ENCODE data around the gene EML5. TPM values are rescaled to one million over a fixed set of nuclear protein-coding genes. Genes with fewer than 3 reads are reported as not detected.

Gene EML5
- total RNA-seq, 2 donors from 2014 or later: 0.41 to 0.71 TPM

GRCh38 chr14:88746052-88746451 is 46.7 kb downstream of the EML5 start:
- TF ChIP-seq CTCF (IDR thresholded peaks at IDR 0.05): no peak
- Histone ChIP-seq H3K27ac (no peak overlapping the region), H3K27me3 (replicated peaks; ENCODE audit: insufficient read depth) (no peaks in the 10 kb centered on the region), H3K36me3 (no peaks in the 10 kb centered on the region), H3K9me3 (no peaks in the 10 kb centered on the region), H3K4me1 (ENCODE audit: control insufficient read depth in 1 of 2, low read depth in 2 of 2) (no peaks in the 10 kb centered on the region), H3K4me3 (no peak overlapping the region)
- ATAC-seq (ENCODE audit: insufficient number of reproducible peaks, low FRiP score, low read depth) (no peak), DNase-seq (ENCODE audit: low spot score) (no peak)

- TF ChIP-seq CTCF (IDR thresholded peaks at IDR 0.05): no peak
- no peak for ATAC-seq (ENCODE audit: insufficient number of reproducible peaks, low FRiP score, low read depth)
- DNase-seq (ENCODE audit: low spot score): no peak
- H3K4me1 ChIP-seq (ENCODE audit: control insufficient read depth in 1 of 2, low read depth in 2 of 2): no peaks in the 10 kb centered on the region
- no peaks in the 10 kb centered on the region for H3K27me3 ChIP-seq (replicated peaks; ENCODE audit: insufficient read depth)
- no peaks in the 10 kb centered on the region for H3K36me3 ChIP-seq
- no peak overlapping the region for H3K4me3 ChIP-seq
- no peaks in the 10 kb centered on the region for H3K9me3 ChIP-seq
- H3K27ac ChIP-seq: no peak overlapping the region
These were observed 55.5 kb downstream of the EML5 start for GRCh38 chr14:88737245-88737644.

- H3K4me3 ChIP-seq: no peak overlapping the region
- no peaks in the 10 kb centered on the region for H3K4me1 ChIP-seq (ENCODE audit: control insufficient read depth in 1 of 2, low read depth in 2 of 2)
- TF ChIP-seq CTCF (IDR thresholded peaks at IDR 0.05): no peak
- H3K27ac ChIP-seq: no peak overlapping the region
- no peaks in the 10 kb centered on the region for H3K36me3 ChIP-seq
- ATAC-seq (ENCODE audit: insufficient number of reproducible peaks, low FRiP score, low read depth): no peak
- no peak for DNase-seq (ENCODE audit: low spot score)
- no peaks in the 10 kb centered on the region for H3K27me3 ChIP-seq (replicated peaks; ENCODE audit: insufficient read depth)
- no peaks in the 10 kb centered on the region for H3K9me3 ChIP-seq
These were observed 59.6 kb downstream of the EML5 start for GRCh38 chr14:88733121-88733520.

DNA sequence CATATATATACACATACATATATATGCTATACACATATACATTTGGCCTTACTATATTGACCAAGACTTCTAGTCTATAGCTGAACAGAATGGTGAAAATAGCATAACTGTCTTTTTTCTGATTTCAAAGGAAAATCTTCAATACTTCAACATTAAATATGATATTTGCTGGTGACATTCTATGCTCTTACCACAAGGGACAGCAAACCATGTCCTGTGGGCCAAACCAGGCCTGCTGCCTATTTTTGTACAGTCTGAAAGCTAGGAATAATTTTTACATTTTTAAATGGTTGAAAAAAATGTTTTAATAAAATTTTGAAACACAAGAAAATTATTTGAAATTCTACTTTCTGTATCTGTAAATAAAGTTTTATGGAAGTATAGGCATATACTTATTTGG is 63.6 kb downstream of the EML5 start:
- no peak for TF ChIP-seq CTCF (IDR thresholded peaks at IDR 0.05)
- Histone ChIP-seq H3K4me3 (no peak overlapping the region), H3K27me3 (replicated peaks; ENCODE audit: insufficient read depth) (no peaks in the 10 kb centered on the region), H3K36me3 (no peaks in the 10 kb centered on the region), H3K4me1 (ENCODE audit: control insufficient read depth in 1 of 2, low read depth in 2 of 2) (no peaks in the 10 kb centered on the region), H3K27ac (no peak overlapping the region), H3K9me3 (no peaks in the 10 kb centered on the region)
- DNase-seq (ENCODE audit: low spot score) (no peak), ATAC-seq (ENCODE audit: insufficient number of reproducible peaks, low FRiP score, low read depth) (no peak)

GRCh38 chr14:88727057-88727456 is 65.7 kb downstream of the EML5 start:
- H3K4me1 ChIP-seq (ENCODE audit: control insufficient read depth in 1 of 2, low read depth in 2 of 2): no peaks in the 10 kb centered on the region
- no peaks in the 10 kb centered on the region for H3K36me3 ChIP-seq
- no peaks in the 10 kb centered on the region for H3K27me3 ChIP-seq (replicated peaks; ENCODE audit: insufficient read depth)
- no peaks in the 10 kb centered on the region for H3K9me3 ChIP-seq
- no peak for TF ChIP-seq CTCF (IDR thresholded peaks at IDR 0.05)
- H3K4me3 ChIP-seq: no peak overlapping the region
- ATAC-seq (ENCODE audit: insufficient number of reproducible peaks, low FRiP score, low read depth) (no peak), DNase-seq (ENCODE audit: low spot score) (no peak)
- H3K27ac ChIP-seq: no peak overlapping the region

All from thoracic aorta (tissue), 2 donors.